Non-pigmented ciliary epithelial cell (primary cell): ENCODE data around the gene DGKA.
"Not testable (repeated sequence)": the region's sequence is repeated elsewhere in the genome, so short reads cannot be mapped to it uniquely, and the experiment has no call there.

Experiments used
- DNase-seq: peaks from one replicate; pipeline ENCODE4 v3.0.0-alpha.2; 2010; ENCODE audit warnings: low read depth

DGKA gene

DNA sequence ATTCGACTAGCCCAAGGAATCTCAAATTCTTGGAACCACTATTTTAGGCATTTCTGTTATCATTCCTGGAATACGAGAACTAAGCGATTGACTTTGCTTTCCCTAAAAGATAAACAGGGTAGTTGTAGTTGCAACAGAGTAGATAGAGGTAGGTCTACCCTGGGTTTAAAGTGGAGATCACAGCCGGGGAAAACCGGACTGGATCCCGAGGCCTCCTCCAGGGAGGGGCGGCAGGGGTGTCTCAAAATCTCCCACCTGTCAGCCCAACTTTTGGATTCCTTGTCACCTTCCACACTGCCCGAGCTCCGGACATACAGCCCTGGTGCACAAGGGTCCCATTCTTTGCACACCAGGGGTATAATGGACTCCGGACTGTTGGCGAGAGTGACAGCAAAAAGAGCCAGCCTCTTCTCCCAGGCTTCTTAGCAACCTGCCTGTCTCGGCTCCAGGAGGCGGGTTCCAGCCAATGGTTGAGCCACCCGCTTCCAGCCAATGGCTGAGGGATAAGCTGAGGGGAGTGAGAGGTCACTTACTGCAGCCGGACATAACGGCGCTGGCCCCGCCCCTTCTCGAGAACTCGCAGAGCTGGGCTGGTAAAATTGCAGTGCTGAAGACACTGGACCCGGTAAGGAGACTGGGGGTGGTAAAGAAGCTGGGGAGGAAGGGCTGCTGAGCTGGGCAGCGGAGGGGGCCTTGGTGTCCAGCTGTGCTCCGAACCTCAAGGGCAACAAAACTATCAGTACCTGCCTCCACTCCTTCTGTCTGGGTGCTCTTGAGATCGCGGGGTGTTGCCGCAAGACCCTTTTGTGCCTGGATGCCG is 66.0 kb downstream of the DGKA start, which contains the start of gene SUOX:
Gene SUOX, plus strand, starts transcription at position 562 of the 820 bp plus-strand sequence. CDS start 4,946 bp downstream, outside the sequence.
- peak; percentile 92 for DNase-seq

DNA sequence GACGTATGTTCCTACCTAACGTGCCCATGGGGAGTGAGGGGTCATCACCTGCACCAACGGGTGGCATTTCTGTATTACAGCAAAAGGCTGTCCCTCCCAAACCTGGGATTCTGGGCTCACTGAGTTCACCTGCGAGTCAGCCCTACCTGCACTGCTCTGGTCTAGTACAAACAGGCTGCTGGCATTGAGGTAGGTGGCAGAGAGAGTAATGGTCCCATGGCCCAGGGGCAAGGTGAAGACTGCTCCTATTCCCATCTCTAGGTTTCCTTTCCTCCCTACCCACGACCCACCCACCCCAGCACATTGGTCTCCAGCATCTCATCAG is 66.5 kb downstream of the DGKA start:
- DNase-seq = no peak

DNA sequence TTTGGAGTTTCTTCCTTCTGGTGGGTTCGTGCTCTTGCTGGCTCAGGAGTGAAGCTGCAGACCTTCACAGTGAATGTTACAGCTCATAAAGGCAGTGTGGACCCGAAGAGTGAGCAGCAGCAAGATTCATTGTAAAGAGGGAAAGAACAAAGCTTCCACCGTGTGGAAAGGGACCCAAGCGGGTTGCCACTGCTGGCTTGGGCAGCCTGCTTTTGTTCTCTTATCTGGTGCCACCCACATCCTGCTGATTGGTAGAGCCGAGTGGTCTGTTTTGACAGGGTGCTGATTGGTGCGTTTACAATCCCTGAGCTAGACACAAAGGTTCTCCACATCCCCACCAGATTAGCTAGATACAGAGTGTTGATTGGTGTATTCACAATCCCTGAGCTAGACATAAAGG is 68.6 kb downstream of the DGKA start:
- DNase-seq = not testable (repeated sequence)

GRCh38 chr12:55999999-56000540 is 69.1 kb downstream of the DGKA start:
- DNase-seq = not testable (repeated sequence)

DNA sequence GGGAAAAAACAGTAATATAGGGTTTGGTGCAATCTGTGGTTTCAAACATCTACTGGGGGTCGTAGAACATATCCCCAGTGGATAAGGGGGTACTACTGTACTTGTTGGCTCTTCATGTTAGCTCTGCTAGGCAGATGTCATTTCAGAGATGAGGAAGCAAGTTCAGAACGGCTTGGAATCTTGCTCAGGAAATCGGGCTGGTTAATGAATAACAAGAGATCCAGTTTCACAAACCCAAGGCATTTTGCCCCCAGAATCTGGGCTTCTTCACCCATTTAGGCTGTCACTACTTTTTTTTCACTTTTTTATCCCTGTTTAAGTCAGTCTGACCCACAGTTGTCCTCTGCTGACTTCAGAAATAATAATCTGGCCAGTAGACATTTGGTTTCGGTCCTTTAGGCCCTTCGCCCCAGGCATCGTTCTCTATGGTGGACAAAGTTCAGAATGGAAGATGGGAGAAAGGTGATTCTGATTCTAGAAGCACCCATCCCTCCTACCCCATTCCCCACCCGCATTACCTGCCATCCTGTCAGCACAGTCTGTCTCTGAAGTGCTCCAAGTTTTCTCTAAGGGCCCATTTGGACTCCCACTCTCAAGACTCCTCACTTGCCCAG is 70.6 kb downstream of the DGKA start:
- no peak for DNase-seq

DNA sequence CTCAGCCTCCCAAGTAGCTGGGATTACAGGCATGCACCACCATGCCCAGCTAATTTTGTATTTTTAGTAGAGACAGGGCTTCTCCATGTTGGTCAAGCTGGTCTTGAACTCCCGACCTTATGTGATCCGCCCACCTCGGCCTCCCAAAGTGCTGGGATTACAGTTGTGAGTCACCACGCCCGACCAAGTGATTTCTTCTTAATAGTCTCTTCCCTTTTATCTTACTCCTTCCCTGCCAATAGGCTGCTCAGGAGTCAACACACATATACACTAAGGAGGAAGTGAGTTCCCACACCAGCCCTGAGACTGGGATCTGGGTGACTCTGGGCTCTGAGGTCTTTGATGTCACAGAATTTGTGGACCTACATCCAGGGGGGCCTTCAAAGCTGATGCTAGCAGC is 72.4 kb downstream of the DGKA start:
- DNase-seq = not testable (repeated sequence)
